CD4-positive, alpha-beta T cell treated with Interleukin-2 at 100 ng/mL for 4 hours (primary cell): ENCODE measurements around the gene CPA4.

Experiments used
- DNase-seq: peaks from one replicate; pipeline ENCODE4 v3.0.0-alpha.2; 2020; ENCODE audit warnings: low spot score

The CPA4 gene

GRCh38 chr7:130365511-130366441 is 72.8 kb downstream of the CPA4 start:
- no peak for DNase-seq

DNA sequence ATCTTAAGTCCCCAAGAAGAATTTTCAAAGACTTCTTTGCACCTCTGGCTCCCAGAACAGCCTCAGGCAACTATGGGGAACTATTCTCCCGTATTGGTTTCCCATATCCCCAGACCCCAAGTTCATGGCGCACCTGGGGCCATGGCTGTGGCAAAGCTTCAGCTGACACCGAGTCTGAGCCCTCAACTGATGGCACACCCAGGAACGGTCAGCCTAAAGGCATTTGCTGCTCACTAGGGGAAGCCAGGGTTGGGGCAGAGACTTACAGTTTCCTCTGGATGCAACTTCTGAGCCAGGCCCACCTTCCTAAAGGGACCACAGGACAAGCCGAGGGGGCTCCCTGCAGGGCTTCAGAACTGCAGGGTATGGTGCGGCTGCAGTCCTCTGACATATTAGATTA is 73.6 kb downstream of the CPA4 start:
- DNase-seq, result no peak

DNA sequence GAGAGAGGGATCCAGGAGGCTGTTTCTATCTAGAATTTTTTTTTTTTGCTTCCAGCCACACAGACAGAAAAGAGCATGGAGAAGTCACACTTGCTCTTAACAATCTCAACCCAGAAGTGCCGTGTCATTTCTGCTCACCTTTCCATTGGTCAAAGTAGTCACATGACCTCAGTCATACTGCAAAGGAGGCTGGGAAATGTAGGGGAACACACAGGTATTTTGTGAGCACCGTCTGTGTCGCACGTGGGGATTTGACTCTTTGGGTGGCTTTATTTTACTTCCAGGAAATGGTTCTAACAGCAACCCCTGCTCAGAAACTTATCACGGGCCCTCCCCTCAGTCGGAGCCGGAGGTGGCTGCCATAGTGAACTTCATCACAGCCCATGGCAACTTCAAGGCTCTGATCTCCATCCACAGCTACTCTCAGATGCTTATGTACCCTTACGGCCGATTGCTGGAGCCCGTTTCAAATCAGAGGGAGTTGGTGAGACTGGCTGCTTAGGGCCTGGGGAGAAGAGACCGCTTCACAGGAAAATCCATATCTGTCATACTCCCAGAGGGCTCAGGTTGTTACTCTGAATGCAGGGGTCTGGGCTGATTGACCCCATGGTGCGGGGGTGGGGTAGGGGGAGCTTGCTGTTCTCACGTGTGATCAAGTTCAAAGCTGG is 74.3 kb downstream of the CPA4 start:
- DNase-seq, result peak; percentile 34

- no peak for DNase-seq
Observed at GRCh38 chr7:130367836-130368746, 75.1 kb downstream of the CPA4 start.

- no peak for DNase-seq
Observed at GRCh38 chr7:130369110-130369711, 76.2 kb downstream of the CPA4 start.

- no peak for DNase-seq
Observed at GRCh38 chr7:130369831-130370550, 77.0 kb downstream of the CPA4 start.

DNA sequence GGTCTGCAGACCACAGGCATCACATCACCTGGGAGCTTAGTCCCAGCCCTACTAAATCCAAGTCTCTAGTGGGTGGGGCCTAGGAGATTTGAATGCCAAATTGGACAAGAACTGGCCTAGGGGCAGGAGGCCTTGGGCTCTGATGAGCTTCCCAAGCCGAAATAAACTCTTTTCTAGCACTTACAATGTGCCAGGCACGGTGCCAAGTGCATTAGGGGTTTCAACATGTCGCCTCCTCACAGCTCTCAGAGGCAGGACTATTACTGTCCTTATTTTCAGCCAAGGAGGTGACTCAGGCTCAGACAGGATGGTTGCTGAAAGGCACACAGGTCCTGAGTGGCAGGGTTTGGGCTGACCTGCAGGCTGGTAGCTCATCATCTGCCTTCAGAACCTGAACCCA is 78.1 kb downstream of the CPA4 start:
- no peak for DNase-seq

- DNase-seq, result no peak
Observed at GRCh38 chr7:130372402-130373165, 79.6 kb downstream of the CPA4 start.
